Testis (tissue), 2 donors: ENCODE measurements around the gene SF3B6.

ENCODE experiments used
- POLR2A ChIP-seq: fragments of 450-650 bp; IDR thresholded peaks from one replicate; pipeline ENCODE4 v1.6.1; 2017; ENCODE audit warnings: antibody characterized with exemption, mild to moderate bottlenecking, moderate library complexity
- TF ChIP-seq, protein P1 (sequence below), 3 experiments: fragments of 450-650 bp in 2 of 3; fragments of 200-600 bp in 1 of 3; sonication (generic) in 1 of 3; IDR thresholded peaks; one replicate each; pipeline ENCODE4 v1.5.1; 2016 to 2019; ENCODE audit warnings: antibody characterized with exemption in 3 of 3, mild to moderate bottlenecking in 2 of 3, moderate library complexity in 1 of 3

DNA sequence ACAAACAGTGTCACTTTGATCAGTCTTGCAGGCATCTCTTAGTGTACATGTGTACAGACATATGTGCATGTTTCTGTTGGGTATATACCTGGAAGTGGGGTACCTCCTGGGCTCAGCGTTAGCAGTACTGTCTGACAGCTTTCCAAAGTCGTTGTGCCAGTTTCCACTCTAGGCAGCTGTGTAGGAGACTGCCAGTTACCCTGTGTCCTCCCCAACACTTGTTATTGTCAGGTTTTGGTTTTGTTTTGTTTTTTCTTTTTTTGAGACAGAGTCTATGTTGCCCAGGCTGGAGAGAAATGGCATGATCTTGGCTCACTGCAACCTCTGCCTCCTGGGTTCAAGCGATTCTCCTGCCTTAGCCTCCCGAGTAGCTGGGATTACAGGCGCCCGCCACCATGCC is 20.4 kb downstream of the SF3B6 start:
- no peak for TF ChIP-seq POLR2A
- TF ChIP-seq, protein P1, sequence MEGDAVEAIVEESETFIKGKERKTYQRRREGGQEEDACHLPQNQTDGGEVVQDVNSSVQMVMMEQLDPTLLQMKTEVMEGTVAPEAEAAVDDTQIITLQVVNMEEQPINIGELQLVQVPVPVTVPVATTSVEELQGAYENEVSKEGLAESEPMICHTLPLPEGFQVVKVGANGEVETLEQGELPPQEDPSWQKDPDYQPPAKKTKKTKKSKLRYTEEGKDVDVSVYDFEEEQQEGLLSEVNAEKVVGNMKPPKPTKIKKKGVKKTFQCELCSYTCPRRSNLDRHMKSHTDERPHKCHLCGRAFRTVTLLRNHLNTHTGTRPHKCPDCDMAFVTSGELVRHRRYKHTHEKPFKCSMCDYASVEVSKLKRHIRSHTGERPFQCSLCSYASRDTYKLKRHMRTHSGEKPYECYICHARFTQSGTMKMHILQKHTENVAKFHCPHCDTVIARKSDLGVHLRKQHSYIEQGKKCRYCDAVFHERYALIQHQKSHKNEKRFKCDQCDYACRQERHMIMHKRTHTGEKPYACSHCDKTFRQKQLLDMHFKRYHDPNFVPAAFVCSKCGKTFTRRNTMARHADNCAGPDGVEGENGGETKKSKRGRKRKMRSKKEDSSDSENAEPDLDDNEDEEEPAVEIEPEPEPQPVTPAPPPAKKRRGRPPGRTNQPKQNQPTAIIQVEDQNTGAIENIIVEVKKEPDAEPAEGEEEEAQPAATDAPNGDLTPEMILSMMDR (IDR thresholded peaks at IDR 0.05): no peak
